MCF 10A (cell line): ENCODE measurements around the gene RTL10. TPM values are rescaled to one million over a fixed set of nuclear protein-coding genes. Genes with fewer than 3 reads are reported as not detected.
A peak's percentile ranks its signal among the peaks of the same experiment; 100 is the strongest.

Source experiments
- BruUV-seq: library from RNA; stranded (reverse); fragments of 400-500 nt; replicated peaks from 2 replicates; lab custom pipeline; 2021; lab: Mats Ljungman, UMichigan
- CTCF ChIA-PET: fragments of 300-600 bp; sonication (Branson Sonifier 250); formaldehyde crosslinking; extraction: SDS; loops from one replicate; lab custom pipeline; 2021; ENCODE audit warnings: antibody characterized with exemption, inconsistent platforms; lab: Yijun Ruan, JAX
- POLR2A ChIA-PET: fragments of 300-600, 350-650 bp; sonication (Branson Sonifier 250); formaldehyde crosslinking; extraction: SDS; loops from one replicate; lab custom pipeline; 2020; ENCODE audit warnings: antibody characterized with exemption, inconsistent platforms; lab: Yijun Ruan, JAX
- DNase-seq: peaks from one replicate; pipeline ENCODE4 v3.0.0-alpha.2; 2018; ENCODE audit not compliant: unreplicated experiment
- H3K27ac Mint-ChIP-seq: one replicate; pipeline ENCODE4 v1.8.0; 2022; ENCODE audit warnings: mild to moderate bottlenecking, low read depth, mixed read lengths; ENCODE audit not compliant: unreplicated experiment
- H3K27me3 Mint-ChIP-seq: one replicate; pipeline ENCODE4 v1.8.0; 2022; ENCODE audit warnings: mixed read lengths; ENCODE audit not compliant: insufficient read depth, unreplicated experiment
- H3K36me3 Mint-ChIP-seq: one replicate; pipeline ENCODE4 v1.8.0; 2022; ENCODE audit warnings: mild to moderate bottlenecking, moderate library complexity, mixed read lengths; ENCODE audit not compliant: insufficient read depth, unreplicated experiment
- H3K4me1 Mint-ChIP-seq: one replicate; pipeline ENCODE4 v1.8.0; 2022; ENCODE audit warnings: mixed read lengths; ENCODE audit not compliant: insufficient read depth, unreplicated experiment
- H3K4me3 Mint-ChIP-seq: one replicate; pipeline ENCODE4 v1.8.0; 2022; ENCODE audit warnings: mild to moderate bottlenecking, moderate library complexity, mixed read lengths; ENCODE audit not compliant: unreplicated experiment
- H3K9me3 Mint-ChIP-seq: one replicate; pipeline ENCODE4 v1.8.0; 2022; ENCODE audit warnings: mixed read lengths; ENCODE audit not compliant: unreplicated experiment
- CTCF ChIP-seq: fragments of 200-600 bp; IDR thresholded peaks from one replicate; pipeline ENCODE4 v1.8.0; 2022; ENCODE audit warnings: antibody characterized with exemption, mild to moderate bottlenecking; ENCODE audit not compliant: unreplicated experiment
- intact Hi-C: fragments of 100-400 bp; cut with micrococcal nuclease; formaldehyde crosslinking; loops from 2 replicates; pipeline ENCODE4 v1.14.1; 2022
- total RNA-seq: library from RNA; stranded (reverse); gene quantifications from 2 replicates; pipeline ENCODE4 v1.2.3, GENCODE V29; 2022

RTL10 gene
- total RNA-seq, 1 experiment from 2014 or later = 20.6 TPM

- H3K36me3 Mint-ChIP-seq = peaks cover 13% of the 10 kb centered on the region
- intact Hi-C loops = loop anchor here (2.0 kb wide), 1 partner anchor 25 kb away; no protein-coding TSS in a partner anchor
- BruUV-seq = TSS peak; percentile 35
- no peaks in the 10 kb centered on the region for H3K27me3 Mint-ChIP-seq
- POLR2A ChIA-PET = interaction anchor here (0.6 to 3.8 kb wide), 23 partner anchors 9 to 1159 kb away, joined by 3 to 53 read pairs (median 4); partner anchors contain the start of genes COMT, HIRA and TXNRD2
- CTCF ChIA-PET = interaction anchor here (0.6 to 1.2 kb wide), 8 partner anchors 14 to 754 kb away, joined by 3 to 4 read pairs (median 3); no protein-coding TSS in a partner anchor
- H3K4me3 Mint-ChIP-seq = peak overlapping the region; percentile 86
- peak overlapping the region; percentile 86 for H3K27ac Mint-ChIP-seq
- H3K4me1 Mint-ChIP-seq = peaks cover 21% of the 10 kb centered on the region
- no peak for TF ChIP-seq CTCF
- peak; percentile 84 for DNase-seq
- no peaks in the 10 kb centered on the region for H3K9me3 Mint-ChIP-seq
Measured at GRCh38 chr22:19855504-19856409, 1.1 kb upstream of the RTL10 start.

- Mint-ChIP-seq H3K27ac (peak overlapping the region; percentile 86), H3K4me3 (peak overlapping the region; percentile 86), H3K4me1 (peaks cover 21% of the 10 kb centered on the region), H3K27me3 (no peaks in the 10 kb centered on the region), H3K9me3 (no peaks in the 10 kb centered on the region), H3K36me3 (peaks cover 28% of the 10 kb centered on the region)
- intact Hi-C loops = loop anchor here (1.0 to 2.0 kb wide), 3 partner anchors 27 to 56 kb away; no protein-coding TSS in a partner anchor
- DNase-seq = no peak
- ChIA-PET POLR2A (interaction anchor here (0.7 to 3.8 kb wide), 17 partner anchors 11 to 938 kb away, joined by 3 to 53 read pairs (median 7); partner anchors contain the start of gene TRMT2A), CTCF (interaction anchor here (0.6 kb wide), 2 partner anchors 23 to 48 kb away, joined by 3 read pairs; no protein-coding TSS in a partner anchor)
- no TSS peak for BruUV-seq
- TF ChIP-seq CTCF = no peak
Measured at GRCh38 chr22:19853879-19854777, 546 bp downstream of the RTL10 start.

- CTCF ChIA-PET = interaction anchor here (0.6 kb wide), 1 partner anchor 47 kb away, joined by 3 read pairs; no protein-coding TSS in a partner anchor
- BruUV-seq = no TSS peak
- Mint-ChIP-seq H3K4me1 (peaks cover 28% of the 10 kb centered on the region), H3K27me3 (no peaks in the 10 kb centered on the region), H3K4me3 (peak overlapping the region; percentile 86), H3K27ac (peak overlapping the region; percentile 86), H3K9me3 (no peaks in the 10 kb centered on the region), H3K36me3 (peaks cover 36% of the 10 kb centered on the region)
- POLR2A ChIA-PET = interaction anchor here (0.7 to 3.8 kb wide), 7 partner anchors 12 to 937 kb away, joined by 3 to 53 read pairs (median 16); no protein-coding TSS in a partner anchor
- intact Hi-C loops = no loop called here
- no peak for TF ChIP-seq CTCF
- DNase-seq = no peak
Measured at GRCh38 chr22:19853058-19853878, 1.4 kb downstream of the RTL10 start.
